Effector CD8-positive, alpha-beta T cell (primary cell): ENCODE data around the gene RASGRP1.

Experiments used
- DNase-seq: peaks from one replicate; lab custom pipeline; 2025; lab: John Stamatoyannopoulos, UW

RASGRP1 gene

GRCh38 chr15:38458646-38459045 lies 106.0 kb downstream of the RASGRP1 start:
- no peak for DNase-seq

- DNase-seq, result no peak
Measured at GRCh38 chr15:38455092-38455491, 109.5 kb downstream of the RASGRP1 start.

- no peak for DNase-seq
Measured at GRCh38 chr15:38454696-38455090, 109.9 kb downstream of the RASGRP1 start.

- DNase-seq, result peak; percentile 66
Measured at GRCh38 chr15:38453971-38454695, 110.5 kb downstream of the RASGRP1 start, which contains the start of gene FAM98B. TSS of gene FAM98B (plus strand) at chr15:38454127. CDS start at chr15:38454162, 35 bp downstream.

GRCh38 chr15:38441130-38441519 lies 123.5 kb downstream of the RASGRP1 start:
- DNase-seq, result no peak

- DNase-seq, result peak; percentile 22
Measured at GRCh38 chr15:38440353-38441129, 124.1 kb downstream of the RASGRP1 start.
